Vagina (tissue), 2 donors: ENCODE data around the gene GJC1.
"Not testable (repeated sequence)": the region's sequence is repeated elsewhere in the genome, so short reads cannot be mapped to it uniquely, and the experiment has no call there.

Experiments used
- CTCF ChIP-seq, 3 experiments: fragments of 450-650 bp in 2 of 3; fragments of 200-600 bp in 1 of 3; sonication (generic) in 1 of 3; IDR thresholded peaks; one replicate each; pipeline ENCODE4 v1.5.1; 2017 to 2019; ENCODE audit warnings: antibody characterized with exemption in 3 of 3, mild to moderate bottlenecking in 2 of 3, moderate library complexity in 2 of 3
- POLR2AphosphoS5 ChIP-seq, 2 donors: sonication (generic); formaldehyde crosslinking; IDR thresholded peaks; one replicate each; pipeline ENCODE4 v1.9.0; 2017; ENCODE audit warnings: antibody characterized with exemption in 2 of 2, mild to moderate bottlenecking in 2 of 2, low read depth in 1 of 2; ENCODE audit not compliant: insufficient read depth in 1 of 2

GRCh38 chr17:44755180-44755579, 74.9 kb downstream of the GJC1 start:
- TF ChIP-seq CTCF (IDR thresholded peaks at IDR 0.05); POLR2AphosphoS5 (IDR thresholded peaks at IDR 0.05; ENCODE audit: insufficient read depth in 1 of 2, low read depth in 1 of 2): not testable (repeated sequence)
